ENCODE results near the gene KDELR3. TPM values are rescaled to one million over a fixed set of nuclear protein-coding genes. Genes with fewer than 3 reads are reported as not detected.

The KDELR3 gene
- polyA plus RNA-seq, 1 experiment: 150 TPM

- peak overlapping the region; percentile 91 for H3K4me3 ChIP-seq (ENCODE audit: low read depth, low read length)
- peaks cover 3% of the 10 kb centered on the region for H3K36me3 ChIP-seq (ENCODE audit: control insufficient read depth, insufficient read depth, low read length)
- H3K27me3 ChIP-seq (ENCODE audit: control insufficient read depth, insufficient read depth, low read length): no peaks in the 10 kb centered on the region
- ChIA-PET CTCF (no interaction called here), POLR2A (no interaction called here)
- no peak for DNase-seq (ENCODE audit: low read depth)
- no peak for TF ChIP-seq CTCF (IDR thresholded peaks at IDR 0.05; ENCODE audit: insufficient read depth, low read depth, low read length)
Measured at GRCh38 chr22:38505541-38506117, 37.7 kb downstream of the KDELR3 start.

DNA sequence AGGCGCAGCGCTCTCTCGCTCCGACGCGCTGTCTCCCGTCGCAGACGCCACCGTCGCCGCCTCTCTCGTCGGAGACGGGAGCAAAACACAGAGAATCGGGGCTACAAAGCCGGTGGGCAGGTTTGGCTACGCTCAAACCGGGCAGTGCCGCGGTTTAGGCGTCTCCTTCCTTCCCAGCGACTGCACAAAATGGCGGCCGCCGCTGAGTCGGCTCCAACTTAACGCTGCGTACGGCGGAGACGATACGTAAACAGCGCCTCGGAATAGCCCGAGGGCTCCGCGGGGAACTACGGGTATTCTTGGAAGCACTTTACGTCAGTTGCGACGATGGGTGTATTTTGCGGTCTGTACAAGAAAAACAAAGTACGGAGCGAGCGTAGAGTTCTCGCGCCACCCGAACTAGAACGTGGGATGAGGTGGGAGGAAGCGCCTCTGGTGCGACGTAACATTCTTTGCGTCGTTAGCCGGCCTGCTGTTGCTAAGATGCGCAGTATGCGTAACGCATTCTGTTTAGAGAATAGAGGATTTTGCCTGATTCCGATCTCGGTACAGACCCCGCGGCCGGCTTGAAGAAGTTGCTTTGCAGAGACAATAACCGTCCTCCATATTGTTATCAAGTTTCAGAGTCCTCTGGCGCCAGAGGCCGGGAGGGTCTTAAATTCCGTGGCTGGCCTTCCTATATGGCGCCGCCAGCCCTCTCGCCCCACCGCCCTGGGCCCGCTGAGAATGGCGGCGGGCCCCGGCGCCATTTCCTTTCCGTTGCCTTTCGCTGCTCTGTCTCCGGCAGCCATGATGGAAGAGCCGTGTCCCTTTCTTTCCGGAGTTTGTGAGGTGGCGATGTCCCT, 38.4 kb downstream of the KDELR3 start, which contains the start of gene DDX17:
Gene DDX17 (minus strand): TSS at position 194 of the 845 bp plus-strand sequence.
- no peak for TF ChIP-seq CTCF (IDR thresholded peaks at IDR 0.05; ENCODE audit: insufficient read depth, low read depth, low read length)
- peak; percentile 85 for DNase-seq (ENCODE audit: low read depth)
- Histone ChIP-seq H3K4me3 (ENCODE audit: low read depth, low read length) (peak within 1 kb of the TSS; percentile 91), H3K36me3 (ENCODE audit: control insufficient read depth, insufficient read depth, low read length) (peaks cover 3% of the 10 kb centered on the region), H3K27me3 (ENCODE audit: control insufficient read depth, insufficient read depth, low read length) (no peaks in the 10 kb centered on the region)
- ChIA-PET CTCF (no interaction called here), POLR2A (no interaction called here)

DNA sequence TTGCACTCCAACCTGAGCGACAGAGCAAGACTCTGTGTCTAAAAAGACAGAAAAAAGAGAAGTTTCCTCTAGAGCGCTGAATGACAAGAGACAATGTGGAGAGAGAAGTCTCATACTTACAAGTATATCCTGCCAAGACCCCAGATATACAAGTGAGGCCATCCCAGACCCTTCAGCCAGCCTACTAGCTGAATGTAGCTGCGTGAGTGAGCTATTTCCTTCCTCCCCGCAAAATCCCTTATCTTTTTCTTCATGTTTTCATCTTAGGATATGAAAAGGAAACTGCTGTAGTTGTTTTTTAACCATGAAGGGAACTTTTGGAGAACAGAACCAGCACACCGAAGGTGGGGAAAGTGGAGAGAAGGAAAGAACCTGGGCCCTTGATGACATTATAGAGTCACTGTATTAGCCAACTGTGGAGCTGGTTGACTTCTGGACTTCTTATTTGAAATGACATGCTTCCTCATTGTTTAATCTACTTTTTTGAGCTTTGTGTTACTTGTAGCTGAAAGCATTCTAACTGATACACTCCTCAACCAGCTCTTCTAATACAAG, 42.6 kb downstream of the KDELR3 start:
- no peak for TF ChIP-seq CTCF (IDR thresholded peaks at IDR 0.05; ENCODE audit: insufficient read depth, low read depth, low read length)
- DNase-seq (ENCODE audit: low read depth): no peak
- H3K4me3 ChIP-seq (ENCODE audit: low read depth, low read length): no peak overlapping the region
- H3K27me3 ChIP-seq (ENCODE audit: control insufficient read depth, insufficient read depth, low read length): no peaks in the 10 kb centered on the region
- no peaks in the 10 kb centered on the region for H3K36me3 ChIP-seq (ENCODE audit: control insufficient read depth, insufficient read depth, low read length)
- ChIA-PET POLR2A (interaction anchor here (0.7 kb wide), 1 partner anchor 78 kb away, joined by 3 read pairs; no protein-coding TSS in a partner anchor), CTCF (interaction anchor here (0.6 to 0.9 kb wide), 4 partner anchors 8 to 1990 kb away, joined by 3 to 4 read pairs (median 3); no protein-coding TSS in a partner anchor)

DNA sequence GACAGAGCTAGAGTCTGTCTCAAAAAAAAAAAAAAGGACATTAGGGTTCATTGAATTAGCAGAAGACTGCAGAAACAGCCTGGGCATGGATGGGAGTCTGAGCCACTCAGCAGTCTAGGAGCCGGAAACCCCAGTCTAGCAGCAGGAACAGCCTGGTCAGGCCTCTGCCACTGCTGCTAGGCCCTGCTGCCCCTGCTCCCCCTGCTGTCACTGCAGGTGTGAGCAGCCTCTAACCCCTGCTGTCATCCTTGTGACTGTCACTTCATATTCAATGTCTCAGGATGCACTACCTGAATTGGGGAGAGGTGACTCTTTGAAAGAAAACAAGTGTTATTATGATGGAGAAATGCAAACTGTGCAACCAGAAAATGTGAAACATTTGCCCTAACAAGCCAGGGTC, 45.2 kb downstream of the KDELR3 start:
- Histone ChIP-seq H3K27me3 (ENCODE audit: control insufficient read depth, insufficient read depth, low read length) (no peaks in the 10 kb centered on the region), H3K36me3 (ENCODE audit: control insufficient read depth, insufficient read depth, low read length) (no peaks in the 10 kb centered on the region), H3K4me3 (ENCODE audit: low read depth, low read length) (no peak overlapping the region)
- no peak for DNase-seq (ENCODE audit: low read depth)
- CTCF ChIA-PET: no interaction called here
- TF ChIP-seq CTCF (IDR thresholded peaks at IDR 0.05; ENCODE audit: insufficient read depth, low read depth, low read length): no peak
- POLR2A ChIA-PET: no interaction called here

DNA sequence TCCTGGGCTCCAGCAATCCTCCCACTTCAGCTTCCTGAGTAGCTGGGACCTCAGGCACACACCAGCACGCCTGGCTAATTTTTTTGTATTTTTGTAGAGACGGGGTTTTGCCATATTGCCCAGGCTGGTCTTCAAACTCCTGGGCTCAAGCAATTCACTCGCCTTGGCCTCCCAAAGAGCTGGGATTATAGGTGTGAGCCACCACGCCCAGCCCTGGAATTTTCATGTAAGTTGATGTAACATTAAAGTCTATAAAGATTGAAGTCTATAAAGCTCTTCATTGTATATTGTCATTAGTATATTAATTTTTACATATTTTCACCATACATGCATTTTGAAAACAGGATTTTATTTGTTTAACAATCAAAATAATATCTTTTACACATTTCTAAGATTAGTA, 50.7 kb downstream of the KDELR3 start:
- Histone ChIP-seq H3K27me3 (ENCODE audit: control insufficient read depth, insufficient read depth, low read length) (no peaks in the 10 kb centered on the region), H3K36me3 (ENCODE audit: control insufficient read depth, insufficient read depth, low read length) (no peaks in the 10 kb centered on the region), H3K4me3 (ENCODE audit: low read depth, low read length) (no peak overlapping the region)
- DNase-seq (ENCODE audit: low read depth): no peak
- no peak for TF ChIP-seq CTCF (IDR thresholded peaks at IDR 0.05; ENCODE audit: insufficient read depth, low read depth, low read length)
- ChIA-PET POLR2A (no interaction called here), CTCF (interaction anchor here (0.7 to 1.3 kb wide), 2 partner anchors 8 to 163 kb away, joined by 3 read pairs; partner anchors contain the start of gene TOMM22)

All from BJ (cell line).